ENCODE measurements around the gene KCNG2.

- TF ChIP-seq, protein P1, sequence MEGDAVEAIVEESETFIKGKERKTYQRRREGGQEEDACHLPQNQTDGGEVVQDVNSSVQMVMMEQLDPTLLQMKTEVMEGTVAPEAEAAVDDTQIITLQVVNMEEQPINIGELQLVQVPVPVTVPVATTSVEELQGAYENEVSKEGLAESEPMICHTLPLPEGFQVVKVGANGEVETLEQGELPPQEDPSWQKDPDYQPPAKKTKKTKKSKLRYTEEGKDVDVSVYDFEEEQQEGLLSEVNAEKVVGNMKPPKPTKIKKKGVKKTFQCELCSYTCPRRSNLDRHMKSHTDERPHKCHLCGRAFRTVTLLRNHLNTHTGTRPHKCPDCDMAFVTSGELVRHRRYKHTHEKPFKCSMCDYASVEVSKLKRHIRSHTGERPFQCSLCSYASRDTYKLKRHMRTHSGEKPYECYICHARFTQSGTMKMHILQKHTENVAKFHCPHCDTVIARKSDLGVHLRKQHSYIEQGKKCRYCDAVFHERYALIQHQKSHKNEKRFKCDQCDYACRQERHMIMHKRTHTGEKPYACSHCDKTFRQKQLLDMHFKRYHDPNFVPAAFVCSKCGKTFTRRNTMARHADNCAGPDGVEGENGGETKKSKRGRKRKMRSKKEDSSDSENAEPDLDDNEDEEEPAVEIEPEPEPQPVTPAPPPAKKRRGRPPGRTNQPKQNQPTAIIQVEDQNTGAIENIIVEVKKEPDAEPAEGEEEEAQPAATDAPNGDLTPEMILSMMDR (IDR thresholded peaks at IDR 0.05), result no peak
- TF ChIP-seq POLR2A (IDR thresholded peaks at IDR 0.05), result no peak
These were observed 15.0 kb upstream of the KCNG2 start for GRCh38 chr18:79782566-79783308.
